ENCODE measurements around the gene SLC40A1.

DNA sequence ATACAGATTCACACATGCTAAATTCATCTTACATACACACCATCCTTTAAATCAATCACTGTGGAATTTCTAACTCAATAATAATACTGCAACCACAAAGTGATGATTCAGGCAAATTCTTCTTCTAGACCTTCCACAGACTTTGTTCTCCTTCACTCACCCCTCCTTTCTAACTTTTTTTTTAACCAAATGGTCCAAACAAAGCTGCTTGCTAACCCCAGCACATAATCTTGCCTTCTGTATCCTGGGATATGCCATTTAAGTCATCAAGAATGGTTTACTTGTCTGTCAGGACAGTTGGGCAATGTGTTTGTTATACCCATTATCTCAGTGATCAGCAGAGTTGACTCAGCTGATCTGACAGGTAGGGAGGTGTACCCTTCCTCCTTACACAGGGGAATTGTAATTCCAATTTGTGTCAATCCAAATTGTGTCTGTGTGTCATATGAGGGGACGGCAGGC, 10.0 kb downstream of the SLC40A1 start:
- TF ChIP-seq, protein P1, sequence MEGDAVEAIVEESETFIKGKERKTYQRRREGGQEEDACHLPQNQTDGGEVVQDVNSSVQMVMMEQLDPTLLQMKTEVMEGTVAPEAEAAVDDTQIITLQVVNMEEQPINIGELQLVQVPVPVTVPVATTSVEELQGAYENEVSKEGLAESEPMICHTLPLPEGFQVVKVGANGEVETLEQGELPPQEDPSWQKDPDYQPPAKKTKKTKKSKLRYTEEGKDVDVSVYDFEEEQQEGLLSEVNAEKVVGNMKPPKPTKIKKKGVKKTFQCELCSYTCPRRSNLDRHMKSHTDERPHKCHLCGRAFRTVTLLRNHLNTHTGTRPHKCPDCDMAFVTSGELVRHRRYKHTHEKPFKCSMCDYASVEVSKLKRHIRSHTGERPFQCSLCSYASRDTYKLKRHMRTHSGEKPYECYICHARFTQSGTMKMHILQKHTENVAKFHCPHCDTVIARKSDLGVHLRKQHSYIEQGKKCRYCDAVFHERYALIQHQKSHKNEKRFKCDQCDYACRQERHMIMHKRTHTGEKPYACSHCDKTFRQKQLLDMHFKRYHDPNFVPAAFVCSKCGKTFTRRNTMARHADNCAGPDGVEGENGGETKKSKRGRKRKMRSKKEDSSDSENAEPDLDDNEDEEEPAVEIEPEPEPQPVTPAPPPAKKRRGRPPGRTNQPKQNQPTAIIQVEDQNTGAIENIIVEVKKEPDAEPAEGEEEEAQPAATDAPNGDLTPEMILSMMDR (IDR thresholded peaks at IDR 0.05) = no peak
- TF ChIP-seq POLR2A (IDR thresholded peaks at IDR 0.05) = no peak

All from thyroid gland (tissue), 4 donors.